ENCODE measurements around the gene LDHD. TPM values are rescaled to one million over a fixed set of nuclear protein-coding genes. Genes with fewer than 3 reads are reported as not detected.

The LDHD gene
- total and polyA plus RNA-seq, 4 donors: 4.5 to 9.3 (median 6.9) TPM

DNA sequence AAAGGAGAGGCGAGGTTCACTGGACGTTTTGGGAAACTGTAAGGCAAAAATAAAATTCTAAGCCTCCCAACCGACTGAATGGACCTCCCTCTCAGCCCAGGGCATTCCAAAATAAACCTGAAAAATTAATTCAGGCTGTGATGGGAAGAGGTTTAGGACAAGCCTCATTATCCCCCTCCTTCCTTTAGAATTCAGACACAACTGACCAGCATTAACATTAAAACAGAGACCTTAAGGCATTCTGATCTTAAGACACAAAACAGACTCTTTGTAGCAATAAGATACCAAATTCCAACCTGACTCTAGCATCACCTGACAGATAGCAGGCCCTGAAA, 298 bp upstream of the LDHD start:
- Histone ChIP-seq H3K27ac (ENCODE audit: low read depth, low read length) (no peak overlapping the region), H3K36me3 (ENCODE audit: control insufficient read depth, insufficient read depth, low read length) (peaks cover 33% of the 10 kb centered on the region), H3K9me3 (ENCODE audit: control insufficient read depth, insufficient read depth, low read length) (peaks cover under 1% of the 10 kb centered on the region), H3K4me3 (ENCODE audit: low read depth, low read length) (peak overlapping the region; percentile 65), H3K4me1 (ENCODE audit: control insufficient read depth, insufficient read depth, low read length) (peaks cover 44% of the 10 kb centered on the region), H3K27me3 (ENCODE audit: control insufficient read depth, insufficient read depth, low read length) (no peaks in the 10 kb centered on the region)
- WGBS (ENCODE audit: insufficient coverage): no CpG with 5 or more reads among the region's 3 CpGs
- DNase-seq (ENCODE audit: low read depth in 4 of 6, low spot score in 6 of 6): no peak

DNA sequence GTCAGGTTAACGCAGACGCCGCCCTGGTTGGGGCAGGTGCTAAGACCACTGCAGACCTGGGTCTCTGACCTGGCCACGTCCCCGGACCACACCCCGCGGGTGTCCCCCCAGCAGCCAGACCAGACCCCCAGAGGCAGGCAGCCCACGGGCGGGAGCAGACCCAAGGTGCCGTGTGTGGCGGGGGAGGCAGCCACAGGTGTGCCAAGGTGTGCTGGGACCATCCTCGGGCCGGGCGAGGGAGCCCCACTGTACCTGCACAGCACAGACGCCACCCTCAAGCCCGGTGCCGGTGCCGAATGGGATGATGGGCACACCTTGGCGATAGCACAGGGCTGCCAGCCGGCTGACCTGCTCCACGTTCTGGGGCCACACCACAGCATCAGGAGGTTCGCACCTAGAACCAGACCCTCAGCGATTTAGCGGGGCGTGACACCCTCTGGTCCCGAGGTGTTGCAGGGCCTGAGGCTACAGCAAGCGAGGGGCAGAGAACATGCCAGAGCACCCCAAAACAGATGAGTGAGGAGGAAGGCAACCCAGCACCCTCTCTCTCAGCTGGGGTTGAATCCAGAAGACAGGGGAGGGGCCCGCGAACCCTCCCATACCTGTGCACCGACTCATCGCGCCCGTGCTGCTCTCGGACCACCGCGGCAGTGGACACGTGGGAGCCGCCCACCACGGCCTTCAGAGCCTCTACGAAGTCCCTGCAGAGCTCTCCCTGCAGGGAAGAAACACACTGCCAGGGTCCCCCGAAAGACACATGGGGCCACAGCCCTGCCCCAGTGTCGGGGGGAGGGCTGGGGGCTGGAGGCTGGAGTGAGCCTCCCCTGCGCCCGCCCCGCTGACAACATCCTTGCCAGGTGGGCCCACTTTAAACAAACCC, 1.4 kb downstream of the LDHD start:
- no peak overlapping the region for H3K27ac ChIP-seq (ENCODE audit: low read depth, low read length)
- WGBS (ENCODE audit: insufficient coverage): 96% methylated on average over 40 of the region's 45 CpGs
- no peak overlapping the region for H3K4me3 ChIP-seq (ENCODE audit: low read depth, low read length)
- no peaks in the 10 kb centered on the region for H3K9me3 ChIP-seq (ENCODE audit: control insufficient read depth, insufficient read depth, low read length)
- peaks cover 36% of the 10 kb centered on the region for H3K36me3 ChIP-seq (ENCODE audit: control insufficient read depth, insufficient read depth, low read length)
- H3K27me3 ChIP-seq (ENCODE audit: control insufficient read depth, insufficient read depth, low read length): no peaks in the 10 kb centered on the region
- DNase-seq (ENCODE audit: low read depth in 4 of 6, low spot score in 6 of 6): no peak
- H3K4me1 ChIP-seq (ENCODE audit: control insufficient read depth, insufficient read depth, low read length): peaks cover 61% of the 10 kb centered on the region

- WGBS (ENCODE audit: insufficient coverage): 94% methylated on average over 43 of the region's 44 CpGs
- no peak overlapping the region for H3K4me3 ChIP-seq (ENCODE audit: low read depth, low read length)
- no peak for DNase-seq (ENCODE audit: low read depth in 4 of 6, low spot score in 6 of 6)
- peaks cover 69% of the 10 kb centered on the region for H3K4me1 ChIP-seq (ENCODE audit: control insufficient read depth, insufficient read depth, low read length)
- no peaks in the 10 kb centered on the region for H3K27me3 ChIP-seq (ENCODE audit: control insufficient read depth, insufficient read depth, low read length)
- peaks cover 43% of the 10 kb centered on the region for H3K36me3 ChIP-seq (ENCODE audit: control insufficient read depth, insufficient read depth, low read length)
- H3K27ac ChIP-seq (ENCODE audit: low read depth, low read length): no peak overlapping the region
- H3K9me3 ChIP-seq (ENCODE audit: control insufficient read depth, insufficient read depth, low read length): no peaks in the 10 kb centered on the region
Measured at GRCh38 chr16:75114179-75114945, 2.2 kb downstream of the LDHD start.

DNA sequence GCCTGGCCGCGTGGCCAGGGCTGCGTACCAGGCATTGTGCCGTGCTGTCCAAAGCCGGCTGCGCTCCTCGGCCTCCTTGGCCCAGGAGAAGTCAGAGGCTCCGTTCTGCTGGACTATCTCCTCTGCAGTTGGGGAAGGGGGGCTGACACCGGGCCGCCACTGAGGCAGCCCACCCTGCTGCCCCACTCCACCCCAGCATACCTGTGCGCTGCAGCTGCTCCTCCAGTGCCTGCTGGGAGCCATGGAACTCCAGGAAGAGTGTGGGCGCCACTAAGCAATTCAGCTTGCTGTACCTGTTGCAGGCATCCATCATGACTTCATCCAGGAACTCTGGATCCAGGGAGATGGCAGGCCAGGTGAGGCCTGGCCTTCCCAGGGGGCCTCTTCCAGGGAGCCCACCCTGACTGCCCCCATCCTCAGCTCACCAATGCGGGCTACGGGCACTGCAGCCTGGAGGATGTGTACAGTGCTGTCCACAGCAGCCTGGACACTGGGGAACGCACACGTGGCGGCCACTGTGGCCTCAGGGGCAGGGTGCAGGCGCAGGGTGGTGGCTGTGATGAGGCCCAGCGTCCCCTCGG, 2.9 kb downstream of the LDHD start:
- no peak overlapping the region for H3K27ac ChIP-seq (ENCODE audit: low read depth, low read length)
- no peaks in the 10 kb centered on the region for H3K9me3 ChIP-seq (ENCODE audit: control insufficient read depth, insufficient read depth, low read length)
- H3K4me3 ChIP-seq (ENCODE audit: low read depth, low read length): no peak overlapping the region
- H3K36me3 ChIP-seq (ENCODE audit: control insufficient read depth, insufficient read depth, low read length): peaks cover 46% of the 10 kb centered on the region
- no peaks in the 10 kb centered on the region for H3K27me3 ChIP-seq (ENCODE audit: control insufficient read depth, insufficient read depth, low read length)
- no peak for DNase-seq (ENCODE audit: low read depth in 4 of 6, low spot score in 6 of 6)
- WGBS (ENCODE audit: insufficient coverage): 88% methylated on average over 16 of the region's 20 CpGs
- H3K4me1 ChIP-seq (ENCODE audit: control insufficient read depth, insufficient read depth, low read length): peaks cover 76% of the 10 kb centered on the region

GRCh38 chr16:75112734-75113491, 3.7 kb downstream of the LDHD start:
- no peak overlapping the region for H3K4me3 ChIP-seq (ENCODE audit: low read depth, low read length)
- peaks cover 46% of the 10 kb centered on the region for H3K36me3 ChIP-seq (ENCODE audit: control insufficient read depth, insufficient read depth, low read length)
- DNase-seq (ENCODE audit: low read depth in 4 of 6, low spot score in 6 of 6): no peak
- H3K4me1 ChIP-seq (ENCODE audit: control insufficient read depth, insufficient read depth, low read length): peaks cover 78% of the 10 kb centered on the region
- no peak overlapping the region for H3K27ac ChIP-seq (ENCODE audit: low read depth, low read length)
- no peaks in the 10 kb centered on the region for H3K27me3 ChIP-seq (ENCODE audit: control insufficient read depth, insufficient read depth, low read length)
- no peaks in the 10 kb centered on the region for H3K9me3 ChIP-seq (ENCODE audit: control insufficient read depth, insufficient read depth, low read length)
- 73% methylated on average over 14 of the region's 14 CpGs for WGBS (ENCODE audit: insufficient coverage)

DNA sequence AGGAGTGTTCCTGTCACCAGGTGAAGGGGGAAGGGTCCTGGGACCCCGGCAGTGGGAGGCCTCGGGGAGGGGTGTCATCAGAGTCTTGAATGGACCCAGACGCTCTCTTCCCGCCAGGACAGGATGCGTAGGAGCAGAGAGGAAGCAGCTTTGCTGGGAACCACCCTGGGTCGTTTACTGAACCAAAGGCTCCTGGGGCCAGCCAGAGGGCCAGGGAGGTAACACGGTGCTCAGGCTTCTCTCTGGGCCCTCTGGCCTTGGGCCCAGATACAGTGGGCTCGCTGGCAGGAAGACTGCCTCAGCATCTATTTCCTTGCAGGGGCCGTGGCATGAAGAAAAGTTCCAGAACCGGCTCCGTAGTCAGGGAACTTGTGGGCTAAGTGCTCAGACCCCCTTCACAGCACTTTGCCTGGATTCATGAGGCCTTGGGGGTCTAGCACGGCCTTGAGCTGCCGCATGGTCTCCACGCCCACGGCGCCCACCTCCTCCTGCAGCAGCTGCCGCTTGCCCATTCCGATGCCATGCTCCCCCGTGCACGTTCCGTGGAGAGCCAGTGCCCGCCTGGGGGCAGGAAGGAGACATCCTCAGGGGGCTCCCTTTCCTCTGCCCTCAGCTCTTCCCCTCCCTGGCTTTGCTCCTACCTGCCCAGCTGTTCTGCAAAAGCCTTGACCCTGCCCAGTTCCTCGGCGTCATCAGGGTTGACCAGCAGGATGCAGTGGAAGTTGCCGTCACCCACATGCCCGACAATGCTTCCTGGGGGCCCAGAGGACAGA, 4.4 kb downstream of the LDHD start:
- H3K36me3 ChIP-seq (ENCODE audit: control insufficient read depth, insufficient read depth, low read length): peaks cover 51% of the 10 kb centered on the region
- WGBS (ENCODE audit: insufficient coverage): 63% methylated on average over 26 of the region's 26 CpGs
- H3K27me3 ChIP-seq (ENCODE audit: control insufficient read depth, insufficient read depth, low read length): no peaks in the 10 kb centered on the region
- no peaks in the 10 kb centered on the region for H3K9me3 ChIP-seq (ENCODE audit: control insufficient read depth, insufficient read depth, low read length)
- DNase-seq (ENCODE audit: low read depth in 4 of 6, low spot score in 6 of 6): no peak
- no peak overlapping the region for H3K4me3 ChIP-seq (ENCODE audit: low read depth, low read length)
- H3K4me1 ChIP-seq (ENCODE audit: control insufficient read depth, insufficient read depth, low read length): peaks cover 78% of the 10 kb centered on the region
- no peak overlapping the region for H3K27ac ChIP-seq (ENCODE audit: low read depth, low read length)

- Histone ChIP-seq H3K27ac (ENCODE audit: low read depth, low read length) (peak overlapping the region; percentile 87), H3K36me3 (ENCODE audit: control insufficient read depth, insufficient read depth, low read length) (peaks cover 56% of the 10 kb centered on the region), H3K9me3 (ENCODE audit: control insufficient read depth, insufficient read depth, low read length) (no peaks in the 10 kb centered on the region), H3K4me1 (ENCODE audit: control insufficient read depth, insufficient read depth, low read length) (peaks cover 76% of the 10 kb centered on the region), H3K27me3 (ENCODE audit: control insufficient read depth, insufficient read depth, low read length) (no peaks in the 10 kb centered on the region), H3K4me3 (ENCODE audit: low read depth, low read length) (peak overlapping the region; percentile 26)
- DNase-seq (ENCODE audit: low read depth in 4 of 6, low spot score in 6 of 6): no peak
- 30% methylated on average over 4 of the region's 7 CpGs for WGBS (ENCODE audit: insufficient coverage)
Measured at GRCh38 chr16:75111514-75111940, 5.1 kb downstream of the LDHD start.

- Histone ChIP-seq H3K27ac (ENCODE audit: low read depth, low read length) (peak overlapping the region; percentile 87), H3K36me3 (ENCODE audit: control insufficient read depth, insufficient read depth, low read length) (peaks cover 62% of the 10 kb centered on the region), H3K27me3 (ENCODE audit: control insufficient read depth, insufficient read depth, low read length) (no peaks in the 10 kb centered on the region), H3K4me3 (ENCODE audit: low read depth, low read length) (peak overlapping the region; percentile 26), H3K9me3 (ENCODE audit: control insufficient read depth, insufficient read depth, low read length) (no peaks in the 10 kb centered on the region), H3K4me1 (ENCODE audit: control insufficient read depth, insufficient read depth, low read length) (peaks cover 75% of the 10 kb centered on the region)
- WGBS (ENCODE audit: insufficient coverage): 12% methylated on average over 28 of the region's 28 CpGs
- peak; percentile 78 to 95 (median 86) for DNase-seq (ENCODE audit: low read depth in 4 of 6, low spot score in 6 of 6)
Measured at GRCh38 chr16:75110637-75111513, 5.7 kb downstream of the LDHD start.

Data from spinal cord (tissue), 10 donors.